ENCODE measurements around the gene PLA2G2A. TPM values are rescaled to one million over a fixed set of nuclear protein-coding genes. Genes with fewer than 3 reads are reported as not detected.

Gene PLA2G2A
- polyA plus RNA-seq, 1 donor (not counting 4 experiments of a cell fraction or from before 2014, with no cell fraction given): 0.08 TPM

- H3K9me1 ChIP-seq (ENCODE audit: control insufficient read depth, extremely low read depth, insufficient read depth, low read length): no peaks in the 10 kb centered on the region
- no peaks in the 10 kb centered on the region for H3K9me3 ChIP-seq (ENCODE audit: control insufficient read depth, low read depth, low read length)
- no peak for DNase-seq (ENCODE audit: low read depth, low spot score)
- no peak overlapping the region for H3K4me3 ChIP-seq (ENCODE audit: control insufficient read depth in 2 of 3, extremely low read depth in 1 of 3, insufficient read depth in 2 of 3, low read depth in 1 of 3, low read length in 3 of 3)
- dilution Hi-C loops (cut with MboI; ENCODE audit: extremely low pct_ligation_motif_present, low sequenced_read_pairs): no loop called here
- peaks cover 5% of the 10 kb centered on the region for H3K4me1 ChIP-seq (ENCODE audit: control insufficient read depth, extremely low read depth, insufficient read depth, low read length)
- H3K4me2 ChIP-seq (ENCODE audit: control insufficient read depth, extremely low read depth, insufficient read depth, low read depth, low read length): no peak overlapping the region
- H3K36me3 ChIP-seq (ENCODE audit: control insufficient read depth in 2 of 2, extremely low read depth in 1 of 2, insufficient read depth in 2 of 2, low read length in 2 of 2): no peaks in the 10 kb centered on the region
- no peak overlapping the region for H3K27ac ChIP-seq (ENCODE audit: control insufficient read depth, insufficient read depth, low read length)
- H2AFZ ChIP-seq (ENCODE audit: control insufficient read depth, low read length): no peak overlapping the region
- FAIRE-seq: no peak
- TF ChIP-seq CTCF (optimal IDR thresholded peaks at IDR 0.05 in 1 of 3, IDR thresholded peaks at IDR 0.05 in 1 of 3, conservative IDR thresholded peaks at IDR 0.05 in 1 of 3; ENCODE audit: extremely low read depth in 1 of 3, insufficient read depth in 2 of 3, low read length in 3 of 3): no peak
- TF ChIP-seq EZH2 (IDR thresholded peaks at IDR 0.05; ENCODE audit: low read length): no peak
- H3K27me3 ChIP-seq (ENCODE audit: control insufficient read depth, extremely low read depth, insufficient read depth, low read length): peaks cover 30% of the 10 kb centered on the region
- no peak overlapping the region for H3K9ac ChIP-seq (ENCODE audit: control insufficient read depth, extremely low read depth, insufficient read depth, low read length)
- H4K20me1 ChIP-seq (ENCODE audit: control insufficient read depth, extremely low read depth, insufficient read depth, low read length): no peaks in the 10 kb centered on the region
- no peaks in the 10 kb centered on the region for H3K79me2 ChIP-seq (ENCODE audit: control insufficient read depth, insufficient read depth, low read length)
Measured at GRCh38 chr1:19971664-19972063, 7.8 kb downstream of the PLA2G2A start.

- Histone ChIP-seq H3K36me3 (ENCODE audit: control insufficient read depth in 2 of 2, extremely low read depth in 1 of 2, insufficient read depth in 2 of 2, low read length in 2 of 2) (no peaks in the 10 kb centered on the region), H3K27me3 (ENCODE audit: control insufficient read depth, extremely low read depth, insufficient read depth, low read length) (peaks cover 24% of the 10 kb centered on the region), H3K9me3 (ENCODE audit: control insufficient read depth, low read depth, low read length) (no peaks in the 10 kb centered on the region), H3K9me1 (ENCODE audit: control insufficient read depth, extremely low read depth, insufficient read depth, low read length) (no peaks in the 10 kb centered on the region), H3K4me3 (ENCODE audit: control insufficient read depth in 2 of 3, extremely low read depth in 1 of 3, insufficient read depth in 2 of 3, low read depth in 1 of 3, low read length in 3 of 3) (no peak overlapping the region), H2AFZ (ENCODE audit: control insufficient read depth, low read length) (no peak overlapping the region), H3K79me2 (ENCODE audit: control insufficient read depth, insufficient read depth, low read length) (no peaks in the 10 kb centered on the region), H3K4me1 (ENCODE audit: control insufficient read depth, extremely low read depth, insufficient read depth, low read length) (peaks cover 2% of the 10 kb centered on the region), H3K27ac (ENCODE audit: control insufficient read depth, insufficient read depth, low read length) (no peak overlapping the region), H3K9ac (ENCODE audit: control insufficient read depth, extremely low read depth, insufficient read depth, low read length) (no peak overlapping the region), H3K4me2 (ENCODE audit: control insufficient read depth, extremely low read depth, insufficient read depth, low read depth, low read length) (no peak overlapping the region), H4K20me1 (ENCODE audit: control insufficient read depth, extremely low read depth, insufficient read depth, low read length) (no peaks in the 10 kb centered on the region)
- DNase-seq (ENCODE audit: low read depth, low spot score) (no peak), FAIRE-seq (peak; percentile 51)
- dilution Hi-C loops (cut with MboI; ENCODE audit: extremely low pct_ligation_motif_present, low sequenced_read_pairs): no loop called here
- TF ChIP-seq EZH2 (IDR thresholded peaks at IDR 0.05; ENCODE audit: low read length): no peak
Measured at GRCh38 chr1:19969898-19970660, 9.3 kb downstream of the PLA2G2A start.
